ENCODE results near the gene FGA.

FGA gene

DNA sequence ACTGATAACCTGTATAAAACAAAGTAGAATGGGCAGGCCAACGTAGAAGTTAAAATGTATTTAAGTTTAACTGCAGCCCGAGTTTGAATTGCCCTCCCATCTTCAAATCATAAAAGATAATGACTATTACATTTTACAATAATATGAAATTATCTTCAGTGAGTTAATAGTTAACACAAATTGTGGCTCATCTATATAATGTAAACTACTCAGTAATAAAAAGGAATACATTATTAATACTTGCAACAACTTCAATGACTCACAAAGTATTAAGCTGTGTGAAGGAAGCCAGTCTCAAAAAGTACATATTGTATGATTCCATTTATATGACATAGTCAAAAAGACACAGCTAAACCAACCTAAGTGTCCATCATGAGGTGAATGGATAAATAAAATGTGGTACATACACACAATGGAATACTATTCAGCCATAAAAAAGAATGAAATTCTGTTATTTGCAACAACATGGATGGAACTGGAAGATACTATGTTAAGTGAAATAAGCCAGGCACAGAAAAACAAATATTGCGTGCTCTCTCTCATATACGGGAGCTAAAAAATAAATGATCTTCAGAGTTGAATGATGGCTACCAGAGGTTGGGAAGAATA, 48.2 kb downstream of the FGA start:
- in situ Hi-C loops (cut with MboI; ENCODE audit: low sequenced_read_pairs): no loop called here
